ENCODE results near the gene SHISA2. TPM values are rescaled to one million over a fixed set of nuclear protein-coding genes. Genes with fewer than 3 reads are reported as not detected.

Gene SHISA2
- total RNA-seq, 1 experiment from 2014 or later = 8.1 TPM

DNA sequence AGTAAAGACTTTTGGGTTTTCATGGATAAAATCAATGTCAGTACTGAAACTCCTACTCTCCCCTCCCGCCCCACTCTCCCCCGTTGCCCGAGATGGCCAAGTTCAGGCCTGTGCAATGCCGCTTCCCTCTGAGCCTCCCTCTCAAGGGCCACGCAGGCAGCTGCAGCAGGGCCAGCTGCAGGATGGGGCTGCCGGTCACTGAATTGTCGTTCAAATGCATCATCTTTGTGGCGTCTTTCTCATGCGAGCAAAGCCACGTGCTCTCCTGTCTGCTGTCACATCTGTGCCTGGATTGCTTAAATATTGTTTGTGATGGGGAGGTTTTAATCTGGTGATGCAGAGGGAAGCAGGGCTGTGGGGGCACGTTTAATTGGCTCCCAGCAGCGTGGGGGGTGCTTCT lies 26.6 kb downstream of the SHISA2 start:
- Histone ChIP-seq H3K79me2 (ENCODE audit: insufficient read depth, low read length) (no peaks in the 10 kb centered on the region), H3K4me1 (ENCODE audit: insufficient read depth, low read length) (peaks cover 6% of the 10 kb centered on the region; the same call in 1 of the 2 replicates), H2AK5ac (ENCODE audit: insufficient read length, low read length) (no peak overlapping the region), H2BK15ac (ENCODE audit: low read depth, low read length) (no peak overlapping the region), H3K18ac (ENCODE audit: insufficient read length, low read depth, low read length) (no peak overlapping the region), H3K56ac (ENCODE audit: insufficient read length, low read depth, low read length) (no peak overlapping the region), H3K23me2 (ENCODE audit: insufficient read length, low read depth, low read length, poor library complexity, severe bottlenecking) (no peaks in the 10 kb centered on the region), H3K27me3 (ENCODE audit: insufficient read depth, low read length) (no peaks in the 10 kb centered on the region; the same call in 1 of the 2 replicates), H3K27ac (ENCODE audit: insufficient read length, low read depth, low read length) (no peak overlapping the region), H3K79me1 (ENCODE audit: insufficient read depth, low read depth, low read length, poor library complexity, severe bottlenecking) (no peaks in the 10 kb centered on the region), H4K20me1 (ENCODE audit: control insufficient read depth, insufficient read depth, insufficient read length) (no peaks in the 10 kb centered on the region), H2BK20ac (ENCODE audit: low read depth, low read length, poor library complexity, severe bottlenecking) (no peak overlapping the region), H4K91ac (ENCODE audit: insufficient read length, low read depth, low read length) (no peak overlapping the region), H2AFZ (ENCODE audit: low read length) (no peak overlapping the region), H2BK12ac (ENCODE audit: insufficient read length, low read depth, low read length) (no peak overlapping the region), H3T11ph (ENCODE audit: low read length) (no peak overlapping the region), H3K4ac (ENCODE audit: low read depth, low read length) (no peak overlapping the region), H3K4me2 (ENCODE audit: insufficient read depth, insufficient read length, low read length) (no peak overlapping the region), H4K5ac (ENCODE audit: insufficient read length, low read depth, low read length) (no peak overlapping the region), H3K9ac (ENCODE audit: extremely low read depth, insufficient read length, low read length) (no peak overlapping the region), H4K8ac (replicated peaks; ENCODE audit: insufficient read length, low read depth, low read length) (no peak overlapping the region), H3K9me3 (ENCODE audit: control insufficient read depth, low read depth, low read length) (no peaks in the 10 kb centered on the region), H3K14ac (ENCODE audit: insufficient read depth, low read length) (no peak overlapping the region), H2BK5ac (ENCODE audit: insufficient read length, low read length) (no peak overlapping the region), H3K23ac (ENCODE audit: insufficient read length, low read depth, low read length) (no peak overlapping the region), H2BK120ac (ENCODE audit: low read depth, low read length, poor library complexity, severe bottlenecking) (no peak overlapping the region)
- no peak for TF ChIP-seq CTCF (conservative IDR thresholded peaks at IDR 0.05)
- no peaks in the 10 kb centered on the region for H3K9me3 Mint-ChIP-seq
- peaks cover 0 to 3% (median 0%) of the 10 kb centered on the region in 3 experiments; a peak in 1 of 7 replicates for H3K36me3 Mint-ChIP-seq (ENCODE audit: insufficient read depth in 1 of 3, low read depth in 3 of 3)
- H3K4me3 Mint-ChIP-seq = no peak overlapping the region
- peak; percentile 58 for DNase-seq
- peaks cover 34 to 40% of the 10 kb centered on the region in 2 experiments for H3K4me1 Mint-ChIP-seq
- no peaks in the 10 kb centered on the region for H3K27me3 Mint-ChIP-seq (ENCODE audit: low read depth)
- H3K27ac Mint-ChIP-seq = peak overlapping the region; percentile 0 to 52 (median 2); a peak in 2 of 7 replicates
- no CpG with 5 or more reads among the region's 12 CpGs for WGBS (ENCODE audit: extremely low coverage, insufficient read length, low lambda C conversion rate)
